Limb (tissue), 2 donors: Measurements from ENCODE around the gene R3HDML.
A peak's percentile ranks its signal among the peaks of the same experiment; 100 is the strongest.

ENCODE experiments used
- DNase-seq, 2 donors: peaks; one replicate each; pipeline ENCODE4 v3.0.0-alpha.2; 2016; ENCODE audit errors: extremely low spot score in 2 of 2

R3HDML gene

DNA sequence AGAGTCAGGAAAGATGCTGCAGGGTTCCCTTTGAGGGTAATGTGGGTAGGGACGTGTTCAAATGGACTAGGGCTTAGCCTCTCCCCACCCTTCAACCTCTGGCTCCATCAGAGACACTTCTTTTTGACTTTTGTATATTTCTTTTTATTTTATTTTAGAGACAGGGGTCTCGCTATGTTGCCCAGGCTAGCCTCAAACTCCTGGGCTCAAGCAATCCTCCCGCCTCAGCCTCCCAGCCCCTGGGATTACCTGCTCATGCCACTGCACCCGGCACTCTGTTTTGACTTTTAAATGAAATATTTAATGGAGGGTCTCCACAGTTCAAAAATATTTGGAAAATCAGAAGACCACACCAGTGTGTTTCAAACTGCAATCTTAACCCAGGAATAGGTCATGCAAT is 27.2 kb downstream of the R3HDML start:
- DNase-seq, result no peak

- no peak for DNase-seq
These were observed 27.9 kb downstream of the R3HDML start for GRCh38 chr20:44364780-44365179.

DNA sequence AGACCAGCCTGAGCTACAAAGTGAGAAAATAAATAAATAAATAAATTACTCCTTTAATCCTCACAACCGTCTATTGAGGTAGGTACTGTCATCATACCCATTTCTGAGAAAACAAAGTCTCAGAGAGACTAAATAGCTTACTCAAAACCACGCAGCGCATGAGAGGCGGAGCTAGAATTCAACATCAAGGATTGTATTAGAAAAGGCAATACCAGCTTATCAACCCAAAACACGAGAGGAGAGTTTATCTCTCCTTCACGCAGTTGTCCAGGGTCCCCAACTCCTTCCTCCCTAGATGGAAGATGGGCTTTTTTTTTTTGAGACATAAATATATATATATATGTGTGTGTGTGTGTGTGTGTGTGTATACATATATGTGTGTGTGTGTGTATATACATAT is 30.9 kb downstream of the R3HDML start:
- no peak for DNase-seq

GRCh38 chr20:44370639-44371218 is 33.9 kb downstream of the R3HDML start:
- no peak for DNase-seq

- DNase-seq, result no peak
These were observed 45.8 kb downstream of the R3HDML start for GRCh38 chr20:44382641-44383040.

- peak; percentile 49 to 82 for DNase-seq
These were observed 47.7 kb downstream of the R3HDML start for GRCh38 chr20:44384423-44385027.

DNA sequence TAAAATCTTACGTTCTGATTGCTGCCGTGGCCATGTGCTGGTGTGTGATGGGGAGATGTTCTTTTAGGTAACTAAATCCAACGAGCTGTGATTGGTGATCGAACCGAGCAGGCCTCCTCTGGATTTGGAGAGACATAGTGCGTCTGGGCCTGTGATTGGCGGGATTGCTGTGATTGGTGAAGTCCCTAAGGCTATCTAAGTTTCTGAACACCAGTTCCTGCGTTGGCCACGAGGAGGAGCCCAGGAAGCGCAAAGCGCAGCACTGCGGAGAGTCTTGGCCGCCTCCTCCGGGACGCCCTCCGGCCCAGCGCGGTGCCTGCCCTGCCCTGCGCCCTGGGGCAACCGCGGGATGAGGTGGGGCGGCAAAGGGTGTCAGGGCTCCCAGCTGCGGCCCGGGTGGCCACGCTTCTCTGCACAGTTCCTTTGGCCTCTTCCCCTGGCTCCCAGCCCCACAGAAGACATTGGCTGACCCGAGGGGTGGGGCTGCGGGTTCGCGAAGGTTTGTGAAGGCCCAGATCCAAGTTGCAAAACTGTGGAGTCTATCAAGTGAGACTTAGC is 51.7 kb downstream of the R3HDML start:
- DNase-seq, result peak in 1 of 2 donors; percentile 60

DNA sequence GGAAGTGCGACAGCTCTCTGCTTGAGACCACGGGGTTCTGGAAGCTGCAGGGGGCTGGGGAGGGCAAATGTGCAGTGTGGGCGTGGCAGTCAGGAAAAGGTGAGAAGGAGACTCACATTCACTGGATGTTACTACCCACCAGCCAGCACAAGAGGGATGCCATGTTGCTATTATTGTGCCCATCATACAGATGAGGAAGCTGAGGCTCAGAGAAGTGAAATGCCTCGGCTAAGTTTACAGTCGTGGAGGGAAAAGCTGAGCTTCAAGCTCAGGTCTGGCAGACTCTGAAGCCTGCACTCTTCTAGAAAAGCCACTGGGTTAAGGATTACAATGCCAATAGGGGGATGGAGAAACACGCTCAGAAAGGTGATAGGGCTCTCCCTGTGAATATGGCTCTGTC is 53.0 kb downstream of the R3HDML start:
- DNase-seq, result no peak

GRCh38 chr20:44390280-44390679 is 53.4 kb downstream of the R3HDML start:
- no peak for DNase-seq

DNA sequence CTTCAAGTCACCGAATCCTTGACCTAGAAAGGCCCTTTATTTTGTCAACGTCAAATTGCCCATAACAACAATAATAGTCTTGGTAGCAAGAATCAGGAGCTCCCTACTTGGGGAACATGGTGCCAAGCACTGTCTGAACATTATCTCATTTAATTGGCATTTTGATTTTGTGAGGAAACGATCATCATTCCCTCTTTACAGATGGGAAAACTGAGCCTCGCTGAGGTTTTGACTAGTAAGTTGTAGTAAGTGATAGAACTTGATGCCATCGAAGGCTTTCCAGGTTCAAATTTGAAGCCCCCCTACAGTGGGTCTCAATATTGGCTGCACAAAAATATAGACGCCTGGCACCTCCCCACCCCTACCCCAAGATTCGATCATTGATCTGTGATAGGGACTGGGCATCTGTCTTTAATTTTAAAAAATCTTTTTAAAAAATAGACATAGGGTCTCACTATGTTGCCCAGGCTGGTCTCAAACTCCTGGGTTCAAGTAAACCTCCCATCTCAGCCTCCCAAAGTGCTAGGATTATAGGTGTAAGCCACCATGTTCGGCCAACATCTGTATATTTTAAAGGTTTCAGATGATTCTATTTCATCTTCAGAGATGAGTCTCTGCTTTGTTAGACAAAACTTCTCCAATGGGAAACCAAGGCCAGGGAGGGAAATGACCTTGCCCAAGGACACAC is 55.4 kb downstream of the R3HDML start:
- DNase-seq, result no peak

- DNase-seq, result no peak
These were observed 56.1 kb downstream of the R3HDML start for GRCh38 chr20:44392776-44393607.

GRCh38 chr20:44393608-44394451 is 57.0 kb downstream of the R3HDML start:
- DNase-seq, result no peak

DNA sequence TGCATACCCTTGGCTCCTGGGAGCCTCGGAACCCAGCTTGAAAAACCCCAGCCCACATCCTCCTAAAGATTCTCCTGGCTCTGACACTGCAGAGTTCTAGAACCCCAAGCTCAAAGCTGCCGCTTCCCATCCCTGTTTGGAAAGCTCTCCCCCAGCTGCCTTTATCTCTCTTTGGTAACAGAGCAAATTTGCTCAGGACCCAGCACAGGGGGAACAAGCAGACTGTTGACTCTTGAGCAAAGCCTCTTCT is 57.5 kb downstream of the R3HDML start:
- DNase-seq, result no peak

DNA sequence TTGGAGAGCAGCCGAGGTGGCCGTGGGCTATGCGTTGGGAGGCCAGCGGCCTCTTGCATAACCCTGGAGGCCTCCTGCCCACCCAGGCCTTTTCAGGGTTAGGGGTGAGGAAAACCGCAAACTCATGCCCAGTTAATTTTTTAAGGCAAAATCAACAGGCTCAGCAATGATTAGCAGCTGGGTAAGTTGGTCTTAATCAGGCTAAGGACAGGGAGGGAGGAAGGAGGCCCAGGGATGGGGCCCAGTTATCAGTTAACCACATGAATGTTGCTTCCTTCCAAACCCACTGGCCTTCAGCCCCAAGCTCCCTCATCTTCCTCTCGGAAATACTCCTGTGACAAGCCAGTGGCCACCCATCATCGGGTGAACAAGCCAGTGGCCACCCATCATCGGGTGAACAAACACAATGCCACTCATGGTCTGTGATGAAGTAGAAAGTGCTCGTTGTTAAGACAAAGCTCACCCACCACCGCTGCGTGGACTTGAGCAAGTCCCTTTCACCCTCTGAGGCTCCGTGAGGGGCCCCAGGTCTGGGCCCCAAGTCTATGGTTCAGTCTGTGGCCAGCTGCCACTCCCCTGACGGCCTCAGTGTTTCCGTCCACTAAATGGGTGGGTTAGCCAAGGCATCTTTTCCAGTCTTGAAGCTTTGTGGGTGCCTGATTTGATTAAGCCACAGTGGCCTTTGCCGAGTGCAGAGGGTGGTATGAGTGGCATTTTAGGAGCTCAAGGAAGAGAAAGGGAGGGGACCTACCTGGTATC is 58.0 kb downstream of the R3HDML start:
- no peak for DNase-seq

- no peak for DNase-seq
These were observed 58.9 kb downstream of the R3HDML start for GRCh38 chr20:44395461-44396340.

DNA sequence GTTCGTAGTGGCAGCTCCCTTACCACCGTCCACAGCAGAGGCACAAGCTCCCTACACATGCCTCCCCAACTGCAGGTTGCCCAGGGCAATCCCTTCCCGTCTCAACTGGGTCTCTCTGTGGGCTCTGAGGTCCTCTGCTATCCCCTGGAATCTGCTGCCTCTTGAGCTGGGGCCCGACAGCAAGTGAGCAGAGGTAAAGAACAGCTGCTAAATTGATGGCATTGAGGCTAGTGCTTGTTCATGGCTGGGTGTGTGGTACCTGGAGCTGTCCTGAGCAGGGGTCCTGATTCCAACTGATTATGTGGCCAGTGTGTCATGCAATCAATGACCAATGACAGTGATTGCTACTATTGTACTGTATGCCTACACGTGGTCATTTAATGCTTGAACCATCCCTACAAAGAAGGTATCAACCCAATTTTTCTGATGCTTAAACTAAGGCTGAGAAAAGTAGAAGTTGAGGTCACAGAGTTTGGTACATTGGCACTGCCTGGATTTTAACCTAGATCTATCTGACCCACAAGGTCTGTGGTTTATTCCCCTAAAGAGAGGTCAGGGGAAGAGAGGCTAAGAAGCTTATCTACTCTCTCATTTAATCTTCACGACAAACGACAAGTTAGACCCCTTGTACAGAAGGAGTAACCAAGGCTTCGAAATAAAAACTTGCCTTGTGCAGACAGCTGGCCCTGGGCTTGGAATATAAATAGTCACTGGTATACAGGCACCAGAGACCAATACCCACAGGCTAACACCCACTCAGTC is 59.7 kb downstream of the R3HDML start:
- DNase-seq, result no peak

GRCh38 chr20:44398335-44398734 is 61.5 kb downstream of the R3HDML start:
- no peak for DNase-seq

DNA sequence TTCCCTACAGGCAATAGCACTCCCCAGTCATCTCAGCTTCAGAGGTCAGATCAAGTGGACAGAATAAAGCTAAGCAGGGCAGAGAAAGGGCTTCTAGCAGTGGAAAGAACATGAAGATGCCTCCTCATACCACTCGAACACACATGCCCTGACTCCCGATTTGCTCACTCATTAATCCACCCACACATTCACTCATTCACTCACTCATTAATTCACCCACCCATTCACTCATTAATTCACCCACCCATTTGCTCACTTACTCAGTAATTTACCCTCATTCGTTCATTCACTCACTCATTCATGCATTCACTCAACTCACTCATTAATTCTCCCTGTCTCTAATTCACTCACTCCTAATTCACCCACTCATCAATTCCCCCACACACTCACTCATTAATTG is 62.6 kb downstream of the R3HDML start:
- DNase-seq, result no peak

GRCh38 chr20:44400671-44400969 is 63.8 kb downstream of the R3HDML start:
- no peak for DNase-seq
